HepG2 (cell line): ENCODE results near the gene NELFB. TPM values are rescaled to one million over a fixed set of nuclear protein-coding genes. Genes with fewer than 3 reads are reported as not detected.

Experiments used
- ATAC-seq: fragments of 200-7000 bp; cut with Tn5 transposase; 3 replicates; pipeline ENCODE4 v1.9.1; 2020; ENCODE audit warnings: mild to moderate bottlenecking, moderate library complexity
- BruUV-seq: library from RNA; stranded (reverse); fragments of 400-500 nt; replicated peaks from 2 replicates; lab custom pipeline; 2021; lab: Mats Ljungman, UMichigan
- CTCF ChIA-PET: fragments of 300-600 bp; formaldehyde crosslinking; extraction: SDS; loops from one replicate; lab custom pipeline; 2021; ENCODE audit warnings: low total read pairs, inconsistent platforms, low intra/inter-chr PET ratio; lab: Yijun Ruan, JAX
- POLR2A ChIA-PET: fragments of 350-600 bp; sonication (Branson Sonifier 250); formaldehyde crosslinking; loops from one replicate; lab custom pipeline; 2020; ENCODE audit warnings: antibody characterized with exemption, inconsistent platforms; lab: Yijun Ruan, JAX
- DNase-seq: peaks from one replicate; pipeline ENCODE4 v3.0.0-alpha.2; 2015; ENCODE audit warnings: low spot score
- FAIRE-seq: peaks from 3 replicates; lab custom pipeline; 2011; peaks lifted over from hg19 to GRCh38; lab: Jason Lieb, UNC
- H2AFZ ChIP-seq: one replicate; pipeline ENCODE4 v1.6.1; 2011; ENCODE audit warnings: low read length, inconsistent platforms
- H3K27ac ChIP-seq: fragments of 300-600 bp; 3 replicates; pipeline ENCODE4 v1.8.0; 2011; ENCODE audit warnings: mixed run types, mild to moderate bottlenecking, mixed read lengths, low read length, inconsistent platforms; ENCODE audit not compliant: insufficient read depth; ENCODE audit errors: extremely low read length
- H3K27me3 ChIP-seq, 2 experiments: fragments of 200-600 bp in 1 of 2; 2 replicates in 1 of 2; 3 replicates in 1 of 2; pipeline versions ENCODE4 v1.6.0 to v1.8.0; 2011; ENCODE audit warnings: low read length in 2 of 2, mild to moderate bottlenecking in 2 of 2, moderate library complexity in 2 of 2, inconsistent platforms in 1 of 2; ENCODE audit not compliant: insufficient read depth in 2 of 2, control insufficient read depth in 1 of 2
- H3K36me3 ChIP-seq, 2 experiments: fragments of 200-600 bp in 1 of 2; replicated peaks in 1 of 2; 2 replicates in 1 of 2; 3 replicates in 1 of 2; pipeline versions ENCODE4 v1.5.1 to v1.8.0; 2011; ENCODE audit warnings: low read length in 2 of 2, inconsistent platforms in 1 of 2; ENCODE audit not compliant: insufficient read depth in 2 of 2, control insufficient read depth in 1 of 2
- H3K4me1 ChIP-seq: 2 replicates; pipeline ENCODE4 v1.5.1; 2012; ENCODE audit warnings: low read length, inconsistent platforms; ENCODE audit not compliant: insufficient read depth
- H3K4me2 ChIP-seq: 2 replicates; pipeline ENCODE4 v1.6.0; 2011; ENCODE audit warnings: low read depth, low read length, inconsistent platforms
- H3K4me3 ChIP-seq, 3 experiments: fragments of 200-600 bp in 1 of 3; sonication (generic), shearing (Covaris generic) in 1 of 3; replicated peaks in 1 of 3; 2 replicates each; pipeline ENCODE4 v1.5.1; 2011 to 2016; ENCODE audit warnings: low read length in 3 of 3, inconsistent platforms in 2 of 3, low read depth in 2 of 3, mild to moderate bottlenecking in 2 of 3, control low read depth in 1 of 3, mixed read lengths in 1 of 3; ENCODE audit not compliant: insufficient read depth in 1 of 3
- H3K79me2 ChIP-seq: one replicate; pipeline ENCODE4 v1.6.1; 2011; ENCODE audit warnings: low read length, inconsistent platforms; ENCODE audit not compliant: insufficient read depth
- H3K9ac ChIP-seq: 2 replicates; pipeline ENCODE4 v1.6.0; 2011; ENCODE audit warnings: mild to moderate bottlenecking, low read depth, low read length, inconsistent platforms; ENCODE audit not compliant: insufficient read depth
- H3K9me3 ChIP-seq: 2 replicates; pipeline ENCODE4 v1.5.1; 2012; ENCODE audit warnings: mild to moderate bottlenecking, low read length
- H4K20me1 ChIP-seq: 2 replicates; pipeline ENCODE4 v1.6.0; 2011; ENCODE audit warnings: inconsistent platforms, mild to moderate bottlenecking, low read length, moderate library complexity; ENCODE audit not compliant: insufficient read depth
- ASH2L ChIP-seq: fragments of 300-600, 200-600 bp; sonication (generic); IDR thresholded peaks from 2 replicates; pipeline ENCODE4 v1.7.0; 2017; ENCODE audit warnings: low read depth, mild to moderate bottlenecking, moderate library complexity, mixed read lengths, low read length; ENCODE audit not compliant: insufficient read length
- FOXM1 ChIP-seq: sonication (generic); formaldehyde crosslinking; IDR thresholded peaks from 2 replicates; pipeline ENCODE4 v1.5.0; 2020; ENCODE audit warnings: missing genetic modification reagents
- NFIC ChIP-seq: IDR thresholded peaks from 2 replicates; pipeline ENCODE4 v1.6.1; 2012; ENCODE audit warnings: mild to moderate bottlenecking, low read length, inconsistent platforms
- RBFOX2 ChIP-seq: fragments of 200-400 bp; formaldehyde crosslinking; IDR thresholded peaks from 2 replicates; pipeline ENCODE4 v1.6.1; 2017; ENCODE audit warnings: low read depth, mild to moderate bottlenecking, low read length
- ZC3H13 ChIP-seq: sonication (generic); formaldehyde crosslinking; IDR thresholded peaks from 2 replicates; pipeline ENCODE4 v1.8.1; 2023; ENCODE audit warnings: mild to moderate bottlenecking, missing genetic modification reagents, moderate library complexity
- WGBS: methylation state at CpG from one replicate; pipeline ENCODE4 v1.1.6; 2017; ENCODE audit warnings: low lambda C conversion rate; 5-methylcytosine and 5-hydroxymethylcytosine counted together
- in situ Hi-C: cut with HindIII; loops from 2 replicates; pipeline ENCODE4 v1.10.0; 2017; ENCODE audit warnings: low pct_unique_long_range_greater_than_20kb; ENCODE audit not compliant: extremely low pct_ligation_motif_present
- intact Hi-C: fragments of 100-400 bp; cut with micrococcal nuclease; formaldehyde crosslinking; loops from one replicate; pipeline ENCODE4 v1.10.0; 2022; ENCODE audit not compliant: unreplicated experiment
- polyA plus RNA-seq, 8 experiments: library from polyadenylated mRNA; depleted of rRNA in 3 of 8; stranded (reverse) in 7 of 8; unstranded in 1 of 8; fragments of >200 nt; fragmentation: Illumina TruSeq in 4 of 8; extraction: Trizol in 4 of 8; gene quantifications; 2 replicates each; pipeline versions ENCODE4 v1.2.1 to v1.2.3, GENCODE V29; 2011 to 2016; ENCODE audit warnings: low read depth in 4 of 8, missing spikeins in 1 of 8, mixed read lengths in 1 of 8; ENCODE audit not compliant: insufficient read depth in 1 of 8
- total RNA-seq, 5 experiments: library from RNA; depleted of rRNA; stranded (reverse); fragments of >200 nt; fragmentation: Illumina TruSeq; extraction: Trizol; gene quantifications; 2 replicates each; pipeline ENCODE4 v1.2.3, GENCODE V29; 2016; ENCODE audit warnings: low read depth in 1 of 5
- TF ChIP-seq, protein P1 (sequence below): sonication (generic); formaldehyde crosslinking; IDR thresholded peaks from 2 replicates; pipeline ENCODE4 v1.4.0; 2020; ENCODE audit warnings: mild to moderate bottlenecking, missing genetic modification reagents
- TF ChIP-seq, protein P2 (sequence below): sonication (generic); formaldehyde crosslinking; IDR thresholded peaks from 2 replicates; pipeline ENCODE4 v1.9.0; 2022; ENCODE audit warnings: low read depth, missing genetic modification reagents

The NELFB gene
- total and polyA plus RNA-seq, 2 of the 13 experiments (the other 11 are each of a cell fraction or from before 2014, with no cell fraction given), result 26.5 to 45.8 TPM

DNA sequence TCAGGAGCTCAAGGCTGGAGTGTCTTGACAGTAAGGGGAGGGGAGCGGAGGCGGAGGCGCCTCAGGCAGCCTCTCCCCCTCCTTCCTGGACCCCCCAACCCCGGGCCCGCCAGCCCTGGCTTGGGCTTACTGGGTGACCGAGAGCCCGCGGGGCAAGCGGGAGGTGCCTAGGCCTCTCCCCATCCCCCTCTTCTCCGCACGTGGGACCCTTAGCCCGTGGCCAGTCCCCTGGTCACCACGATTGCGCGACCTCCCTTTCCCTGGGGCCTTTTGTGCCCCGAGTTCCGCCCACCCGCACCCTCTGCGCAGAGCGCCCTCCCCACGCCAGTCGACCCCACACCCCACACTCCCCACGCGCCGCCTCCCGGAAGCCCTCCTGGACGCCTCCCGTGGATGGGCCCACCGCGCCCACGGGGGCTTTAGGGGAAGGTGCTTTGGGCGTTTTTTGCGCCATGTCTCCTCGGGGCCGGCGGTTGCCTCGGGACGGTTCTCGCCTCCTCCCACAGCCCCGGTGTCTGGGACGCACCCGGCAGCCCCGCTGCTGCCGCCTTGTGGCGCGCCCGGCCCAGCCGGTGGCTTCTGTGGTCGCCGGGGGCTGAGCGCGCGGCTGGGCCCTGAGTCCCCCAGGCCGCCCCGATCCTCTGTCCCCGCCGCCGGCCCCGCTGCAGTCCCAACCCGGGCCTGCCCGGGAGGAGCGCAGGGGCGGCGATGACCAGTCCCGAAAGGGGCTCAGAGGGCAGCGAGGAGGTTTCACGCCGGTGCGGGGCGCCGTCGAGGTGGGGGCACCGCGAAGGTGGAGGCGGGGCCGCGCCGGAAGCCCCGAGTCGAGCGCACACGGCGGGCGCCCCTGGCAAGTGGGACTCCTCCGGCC lies 25.6 kb downstream of the NELFB start:
- no peak for TF ChIP-seq FOXM1
- 0 out of 2 replicates have a peak, but pooled peaks have one; percentile 21 for TF ChIP-seq RBFOX2
- no peak for TF ChIP-seq ASH2L
- TF ChIP-seq NFIC, result no peak
- TF ChIP-seq, protein P1, sequence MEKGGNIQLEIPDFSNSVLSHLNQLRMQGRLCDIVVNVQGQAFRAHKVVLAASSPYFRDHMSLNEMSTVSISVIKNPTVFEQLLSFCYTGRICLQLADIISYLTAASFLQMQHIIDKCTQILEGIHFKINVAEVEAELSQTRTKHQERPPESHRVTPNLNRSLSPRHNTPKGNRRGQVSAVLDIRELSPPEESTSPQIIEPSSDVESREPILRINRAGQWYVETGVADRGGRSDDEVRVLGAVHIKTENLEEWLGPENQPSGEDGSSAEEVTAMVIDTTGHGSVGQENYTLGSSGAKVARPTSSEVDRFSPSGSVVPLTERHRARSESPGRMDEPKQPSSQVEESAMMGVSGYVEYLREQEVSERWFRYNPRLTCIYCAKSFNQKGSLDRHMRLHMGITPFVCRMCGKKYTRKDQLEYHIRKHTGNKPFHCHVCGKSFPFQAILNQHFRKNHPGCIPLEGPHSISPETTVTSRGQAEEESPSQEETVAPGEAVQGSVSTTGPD (CRISPR knock-in tag), result no peak
- peak; percentile 38; the same call in 1 of the 2 replicates for TF ChIP-seq ZC3H13 (CRISPR knock-in tag)
- TF ChIP-seq, protein P2, sequence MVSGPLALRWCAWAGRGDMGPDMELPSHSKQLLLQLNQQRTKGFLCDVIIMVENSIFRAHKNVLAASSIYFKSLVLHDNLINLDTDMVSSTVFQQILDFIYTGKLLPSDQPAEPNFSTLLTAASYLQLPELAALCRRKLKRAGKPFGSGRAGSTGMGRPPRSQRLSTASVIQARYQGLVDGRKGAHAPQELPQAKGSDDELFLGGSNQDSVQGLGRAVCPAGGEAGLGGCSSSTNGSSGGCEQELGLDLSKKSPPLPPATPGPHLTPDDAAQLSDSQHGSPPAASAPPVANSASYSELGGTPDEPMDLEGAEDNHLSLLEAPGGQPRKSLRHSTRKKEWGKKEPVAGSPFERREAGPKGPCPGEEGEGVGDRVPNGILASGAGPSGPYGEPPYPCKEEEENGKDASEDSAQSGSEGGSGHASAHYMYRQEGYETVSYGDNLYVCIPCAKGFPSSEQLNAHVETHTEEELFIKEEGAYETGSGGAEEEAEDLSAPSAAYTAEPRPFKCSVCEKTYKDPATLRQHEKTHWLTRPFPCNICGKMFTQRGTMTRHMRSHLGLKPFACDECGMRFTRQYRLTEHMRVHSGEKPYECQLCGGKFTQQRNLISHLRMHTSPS, result no peak
- POLR2A ChIA-PET, result no interaction called here
- intact Hi-C loops (no loop called here), in situ Hi-C loops (loop anchor here (10.0 kb wide), 1 partner anchor 244 kb away; no protein-coding TSS in a partner anchor)
- Histone ChIP-seq H3K36me3 (peaks cover 0 to 7% of the 10 kb centered on the region in 2 experiments; a peak in 2 of 5 replicates), H3K4me2 (no peak overlapping the region), H3K79me2 (peaks cover 6% of the 10 kb centered on the region), H3K4me3 (no peak overlapping the region), H4K20me1 (no peaks in the 10 kb centered on the region), H3K9me3 (no peaks in the 10 kb centered on the region), H3K9ac (no peak overlapping the region), H3K27me3 (no peaks in the 10 kb centered on the region; a peak in 1 of 5 replicates), H2AFZ (no peak overlapping the region), H3K27ac (no peak overlapping the region), H3K4me1 (peaks cover 14% of the 10 kb centered on the region)
- 99% methylated on average over 66 of the region's 85 CpGs for WGBS
- no peak for FAIRE-seq
- DNase-seq, result no peak
- CTCF ChIA-PET, result no interaction called here
- ATAC-seq, result no peak
- BruUV-seq, result no TSS peak
